22Rv1 (cell line): ENCODE measurements around the gene CCDC190.

Experiments
- CTCF ChIP-seq: fragments of 450-650 bp; IDR thresholded peaks from 2 replicates; pipeline ENCODE4 v1.5.1; 2017; ENCODE audit warnings: mild to moderate bottlenecking
- ZFX ChIP-seq: fragments of 450-650 bp; IDR thresholded peaks from 2 replicates; pipeline ENCODE4 v1.6.1; 2017; ENCODE audit warnings: antibody characterized with exemption, borderline replicate concordance

GRCh38 chr1:162904023-162904422, 43.0 kb upstream of the CCDC190 start:
- TF ChIP-seq CTCF: no peak
- no peak for TF ChIP-seq ZFX
